A549 (cell line): ENCODE measurements around the gene DUS2. TPM values are rescaled to one million over a fixed set of nuclear protein-coding genes. Genes with fewer than 3 reads are reported as not detected.

ENCODE experiments used
- ATAC-seq, 2 experiments: fragments of 200-7000 bp in 1 of 2; fragments of >200 bp in 1 of 2; cut with Nextera tagmentation in 1 of 2; cut with Tn5 transposase in 1 of 2; 3 replicates each; pipeline versions ENCODE4 v1.8.0 to v1.9.1; 2018 to 2020; ENCODE audit warnings: mild to moderate bottlenecking in 1 of 2, moderate library complexity in 1 of 2
- CTCF ChIA-PET: fragments of 300-600 bp; sonication (Branson Sonifier 250); formaldehyde crosslinking; extraction: SDS; loops from one replicate; lab custom pipeline; 2021; ENCODE audit warnings: antibody characterized with exemption, inconsistent platforms; lab: Yijun Ruan, JAX
- POLR2A ChIA-PET: fragments of 350-600 bp; formaldehyde crosslinking; extraction: SDS; loops from one replicate; lab custom pipeline; 2021; ENCODE audit warnings: antibody characterized with exemption, inconsistent platforms; lab: Yijun Ruan, JAX
- DNase-seq, 2 experiments: peaks; one replicate each; pipeline versions ENCODE4 v3.0.0 to v3.0.0-alpha.2; 2011 to 2016; ENCODE audit warnings: low read depth in 1 of 2, low spot score in 1 of 2
- FAIRE-seq: peaks from 2 replicates; lab custom pipeline; 2011; peaks lifted over from hg19 to GRCh38; lab: Jason Lieb, UNC
- H3K27ac ChIP-seq, 2 experiments: fragments of >200 bp; sonication (Bioruptor Twin); formaldehyde crosslinking; 3 replicates each; pipeline ENCODE4 v1.5.1; 2016 to 2017
- H3K4me1 ChIP-seq: fragments of >200 bp; sonication (Bioruptor Twin); formaldehyde crosslinking; 3 replicates; pipeline ENCODE4 v1.6.1; 2016
- H3K4me2 ChIP-seq: fragments of >200 bp; sonication (Bioruptor Twin); formaldehyde crosslinking; 3 replicates; pipeline ENCODE4 v1.6.1; 2016
- H3K4me3 ChIP-seq: fragments of >200 bp; sonication (Bioruptor Twin); formaldehyde crosslinking; 3 replicates; pipeline ENCODE4 v1.5.1; 2016
- H3K9me3 ChIP-seq: fragments of >200 bp; sonication (Bioruptor Twin); formaldehyde crosslinking; 3 replicates; pipeline ENCODE4 v1.6.1; 2016
- ATOH8 ChIP-seq: fragments of 250-450 bp; sonication (Bioruptor Pico); IDR thresholded peaks from 2 replicates; pipeline ENCODE4 v1.5.0; 2020; ENCODE audit warnings: low read depth, mild to moderate bottlenecking, moderate library complexity
- BHLHE40 ChIP-seq: IDR thresholded peaks from 2 replicates; pipeline ENCODE4 v1.6.1; 2012; ENCODE audit warnings: low read depth, low read length, inconsistent platforms
- CBX8 ChIP-seq: fragments of 200-600 bp; sonication (generic); IDR thresholded peaks from 2 replicates; pipeline ENCODE4 v1.6.1; 2016
- CHD2 ChIP-seq: fragments of 150-350 bp; IDR thresholded peaks from 2 replicates; pipeline ENCODE4 v1.6.1; 2014; ENCODE audit warnings: low read length; ENCODE audit not compliant: partially characterized antibody
- CTCF ChIP-seq: fragments of >200 bp; sonication (Bioruptor Twin); formaldehyde crosslinking; IDR thresholded peaks from 3 replicates; pipeline ENCODE4 v1.5.1; 2016
- E2F6 ChIP-seq: IDR thresholded peaks from 2 replicates; pipeline ENCODE4 v1.6.1; 2012; ENCODE audit warnings: low read depth, borderline replicate concordance
- EHF ChIP-seq: fragments of 250-450 bp; sonication (Bioruptor Pico); IDR thresholded peaks from 2 replicates; pipeline ENCODE4 v1.5.0; 2020; ENCODE audit warnings: mild to moderate bottlenecking
- EP300 ChIP-seq, 2 experiments: fragments of >200 bp; sonication (Bioruptor Twin); formaldehyde crosslinking; IDR thresholded peaks; 2 replicates in 1 of 2; 3 replicates in 1 of 2; pipeline ENCODE4 v1.6.1; 2016 to 2017
- FOSB ChIP-seq: fragments of 250-450 bp; sonication (Bioruptor Pico); IDR thresholded peaks from 2 replicates; pipeline ENCODE4 v1.5.0; 2020; ENCODE audit warnings: mild to moderate bottlenecking, moderate library complexity
- FOSL2 ChIP-seq, 2 experiments: fragments of 450-650 bp in 1 of 2; fragments of >200 bp in 1 of 2; sonication (Bioruptor Twin) in 1 of 2; formaldehyde crosslinking; IDR thresholded peaks; 2 replicates each; pipeline versions ENCODE4 v1.5.0 to v1.6.1; 2016 to 2020; ENCODE audit warnings: mild to moderate bottlenecking in 1 of 2, moderate library complexity in 1 of 2
- FOXS1 ChIP-seq: fragments of 250-450 bp; sonication (Bioruptor Pico); IDR thresholded peaks from 2 replicates; pipeline ENCODE4 v1.5.0; 2020; ENCODE audit warnings: mild to moderate bottlenecking, moderate library complexity
- GATA3 ChIP-seq: IDR thresholded peaks from 2 replicates; pipeline ENCODE4 v1.6.1; 2012; ENCODE audit warnings: borderline replicate concordance
- HDAC2 ChIP-seq: fragments of 200-600 bp; sonication (generic); IDR thresholded peaks from 2 replicates; pipeline ENCODE4 v1.6.1; 2016
- HES2 ChIP-seq: fragments of >200 bp; sonication (Bioruptor Twin); formaldehyde crosslinking; IDR thresholded peaks from 2 replicates; pipeline ENCODE4 v1.6.1; 2016
- HOXB13 ChIP-seq: fragments of 250-450 bp; sonication (Bioruptor Pico); IDR thresholded peaks from 2 replicates; pipeline ENCODE4 v1.5.0; 2020; ENCODE audit warnings: low read depth, mild to moderate bottlenecking, moderate library complexity
- HOXB5 ChIP-seq: fragments of 250-450 bp; sonication (Bioruptor Pico); IDR thresholded peaks from 2 replicates; pipeline ENCODE4 v1.5.0; 2020; ENCODE audit warnings: mild to moderate bottlenecking, moderate library complexity
- JUN ChIP-seq, 2 experiments: fragments of >200 bp; sonication (Bioruptor Twin); formaldehyde crosslinking; IDR thresholded peaks; 2 replicates in 1 of 2; 3 replicates in 1 of 2; pipeline ENCODE4 v1.6.1; 2016 to 2017
- JUNB ChIP-seq: fragments of >200 bp; sonication (Bioruptor Twin); formaldehyde crosslinking; IDR thresholded peaks from 2 replicates; pipeline ENCODE4 v1.6.1; 2016
- KDM5A ChIP-seq: fragments of 200-600 bp; sonication (generic); IDR thresholded peaks from 2 replicates; pipeline ENCODE4 v1.6.1; 2016; ENCODE audit warnings: antibody characterized with exemption, mild to moderate bottlenecking
- MAFK ChIP-seq: fragments of 450-650 bp; IDR thresholded peaks from 2 replicates; pipeline ENCODE4 v1.6.1; 2014; ENCODE audit not compliant: partially characterized antibody
- MAX ChIP-seq: IDR thresholded peaks from 2 replicates; pipeline ENCODE4 v1.6.1; 2012
- MYC ChIP-seq: IDR thresholded peaks from 2 replicates; pipeline ENCODE4 v1.6.1; 2012; ENCODE audit warnings: mild to moderate bottlenecking, inconsistent platforms, low read length, improper control_type of control experiment, borderline replicate concordance
- NFE2L2 ChIP-seq: fragments of 150-350 bp; conservative IDR thresholded peaks from 2 replicates; pipeline ENCODE4 v1.6.1; 2014; ENCODE audit warnings: low read length
- PHF8 ChIP-seq: fragments of 200-600 bp; sonication (generic); IDR thresholded peaks from 2 replicates; pipeline ENCODE4 v1.6.1; 2016; ENCODE audit warnings: low read depth, mild to moderate bottlenecking, antibody characterized with exemption, moderate library complexity, borderline replicate concordance
- RCOR1 ChIP-seq: fragments of 150-350 bp; IDR thresholded peaks from 2 replicates; pipeline ENCODE4 v1.6.1; 2014; ENCODE audit warnings: antibody characterized with exemption, low read length, low read depth
- RFX5 ChIP-seq: fragments of 450-650 bp; IDR thresholded peaks from 2 replicates; pipeline ENCODE4 v1.7.1; 2014; ENCODE audit warnings: antibody characterized with exemption, mild to moderate bottlenecking, moderate library complexity
- RNF2 ChIP-seq: fragments of 200-600 bp; sonication (generic); IDR thresholded peaks from 2 replicates; pipeline ENCODE4 v1.6.1; 2016; ENCODE audit warnings: low read depth, mild to moderate bottlenecking, antibody characterized with exemption, moderate library complexity, borderline replicate concordance
- SMC3 ChIP-seq: fragments of >200 bp; sonication (Bioruptor Twin); formaldehyde crosslinking; IDR thresholded peaks from 3 replicates; pipeline ENCODE4 v1.6.1; 2018; ENCODE audit warnings: inconsistent platforms
- TP53 ChIP-seq: fragments of 250-450 bp; sonication (Bioruptor Pico); IDR thresholded peaks from 2 replicates; pipeline ENCODE4 v1.5.0; 2021; ENCODE audit warnings: mild to moderate bottlenecking, moderate library complexity
- ZNF302 ChIP-seq: fragments of 250-450 bp; sonication (Bioruptor Pico); IDR thresholded peaks from 2 replicates; pipeline ENCODE4 v1.9.0; 2021; ENCODE audit warnings: inconsistent platforms, mild to moderate bottlenecking, moderate library complexity
- ZSCAN20 ChIP-seq: fragments of 250-450 bp; sonication (Bioruptor Pico); IDR thresholded peaks from 2 replicates; pipeline ENCODE4 v1.8.0; 2022; ENCODE audit warnings: mild to moderate bottlenecking, moderate library complexity
- WGBS: methylation state at CpG from one replicate; pipeline ENCODE4 v1.1.6; 2017; ENCODE audit errors: missing lambda C conversion rate; 5-methylcytosine and 5-hydroxymethylcytosine counted together
- polyA plus RNA-seq, 4 experiments: library from polyadenylated mRNA; depleted of rRNA in 3 of 4; stranded (reverse); fragments of >200 nt; fragmentation: RNase III in 1 of 4; extraction: RNeasy Plus Mini Kit Qiagen cat#74134 plus additional on column Dnase treatment in 1 of 4; gene quantifications; 2 replicates in 3 of 4; 3 replicates in 1 of 4; pipeline ENCODE4 v1.2.3, GENCODE V29; 2011 to 2017

DUS2 gene
- polyA plus RNA-seq, 2 of the 4 experiments (the other 2 are of a cell fraction), result 20.8 to 21.5 TPM

GRCh38 chr16:68084504-68085258, 61.6 kb downstream of the DUS2 start (continued):
- peak; percentile 78 for TF ChIP-seq MAX
- TF ChIP-seq HOXB5 (CRISPR knock-in tag), result 0 out of 2 replicates have a peak, but pooled peaks have one; percentile 28
- no peak for TF ChIP-seq SMC3
- no peak for TF ChIP-seq RFX5
- no peak for TF ChIP-seq MYC
- TF ChIP-seq EP300 (IDR thresholded peaks at IDR 0.05), result no peak
- TF ChIP-seq RCOR1, result no peak
- no peak for TF ChIP-seq MAFK
- no peak for TF ChIP-seq NFE2L2

GRCh38 chr16:68085259-68086071, 62.4 kb downstream of the DUS2 start, which contains the start of gene NFATC3:
Gene NFATC3 (plus strand): TSS chr16:68085370. CDS start chr16:68085682, 312 bp downstream.
- DNase-seq (peak; percentile 34 to 97), ATAC-seq (peak; percentile 75 to 84), FAIRE-seq (no peak)
- peak within 1 kb of the TSS; percentile 94 to 95 for H3K27ac ChIP-seq
- ChIA-PET POLR2A (interaction anchor here (0.6 to 2.0 kb wide), 7 partner anchors 8 to 435 kb away, joined by 3 to 20 read pairs (median 7); partner anchors contain the start of genes DDX28 and DUS2), CTCF (interaction anchor here (0.9 to 3.8 kb wide), 9 partner anchors 8 to 176 kb away, joined by 3 to 17 read pairs (median 3); partner anchors contain the start of genes DDX28 and DUS2)
- peak within 1 kb of the TSS; percentile 96 for H3K4me3 ChIP-seq
- H3K4me2 ChIP-seq, result peak within 1 kb of the TSS; percentile 94
- no peaks in the 10 kb centered on the region for H3K9me3 ChIP-seq
- peaks cover 34% of the 10 kb centered on the region for H3K4me1 ChIP-seq
- 3% methylated on average over 19 of the region's 104 CpGs for WGBS
- TF ChIP-seq PHF8 (peak; percentile 80), HOXB5 (CRISPR knock-in tag) (no peak), GATA3 (no peak), NFE2L2 (no peak), HDAC2 (no peak), BHLHE40 (no peak), JUNB (no peak), ZNF302 (no peak), FOXS1 (CRISPR knock-in tag) (no peak), MAX (peak; percentile 57), KDM5A (no peak), RFX5 (no peak), ZSCAN20 (CRISPR knock-in tag) (no peak), JUN (IDR thresholded peaks at IDR 0.05) (peak in 1 of 2 experiments; percentile 82; a peak in 3 of 5 replicates), MAFK (no peak), FOSB (CRISPR knock-in tag) (no peak), ATOH8 (no peak), EHF (CRISPR knock-in tag) (no peak), HES2 (no peak), CHD2 (peak; percentile 90), E2F6 (no peak), RCOR1 (no peak), CBX8 (no peak), HOXB13 (CRISPR knock-in tag) (no peak), CTCF (no peak), TP53 (CRISPR knock-in tag) (no peak), RNF2 (no peak), FOSL2 (IDR thresholded peaks at IDR 0.05) (no peak), FOSL2 (CRISPR knock-in tag; IDR thresholded peaks at IDR 0.05) (no peak)
